SU-DHL-6 (cell line): ENCODE data around the gene TTC23.

Experiments used
- H2AFZ ChIP-seq: fragments of 200-600 bp; sonication (generic); 2 replicates; pipeline ENCODE4 v1.6.1; 2014; ENCODE audit warnings: low read depth, mild to moderate bottlenecking, moderate library complexity, mixed read lengths, antibody characterized with exemption, low read length; ENCODE audit not compliant: severe bottlenecking
- H3F3A ChIP-seq: fragments of 200-600 bp; shearing (Covaris generic); 2 replicates; pipeline ENCODE4 v1.6.0; 2016; ENCODE audit warnings: antibody characterized with exemption, mild to moderate bottlenecking; ENCODE audit not compliant: insufficient read depth
- H3K27ac ChIP-seq: fragments of 200-600 bp; sonication (generic); 2 replicates; pipeline ENCODE4 v1.5.1; 2016; ENCODE audit warnings: low read depth, mild to moderate bottlenecking, low read length, moderate library complexity, mixed read lengths
- H3K27me3 ChIP-seq: fragments of 200-600 bp; sonication (generic), shearing (Covaris generic); 2 replicates; pipeline ENCODE4 v1.6.0; 2014; ENCODE audit warnings: mild to moderate bottlenecking, low read length
- H3K36me3 ChIP-seq: fragments of 200-600 bp; sonication (generic); 2 replicates; pipeline ENCODE4 v1.6.1; 2014; ENCODE audit warnings: mild to moderate bottlenecking, low read length, mixed read lengths
- H3K4me2 ChIP-seq: fragments of 300-600, 200-600 bp; shearing (Covaris generic), sonication (generic); 2 replicates; pipeline ENCODE4 v1.6.0; 2014; ENCODE audit warnings: low read length, low read depth, mild to moderate bottlenecking; ENCODE audit not compliant: poor library complexity, severe bottlenecking
- H3K4me3 ChIP-seq: fragments of 200-600 bp; sonication (generic); 2 replicates; pipeline ENCODE4 v1.5.1; 2014; ENCODE audit warnings: antibody characterized with exemption, low read length, mild to moderate bottlenecking, mixed read lengths; ENCODE audit not compliant: insufficient read depth, poor library complexity, severe bottlenecking
- H3K79me2 ChIP-seq: fragments of 200-600 bp; sonication (generic); 2 replicates; pipeline ENCODE4 v1.6.1; 2014; ENCODE audit warnings: mild to moderate bottlenecking, low read length, moderate library complexity; ENCODE audit not compliant: insufficient read depth
- H3K9ac ChIP-seq: fragments of 200-600 bp; sonication (generic); 2 replicates; pipeline ENCODE4 v1.7.0; 2014; ENCODE audit warnings: mild to moderate bottlenecking, low read length
- H3K9me2 ChIP-seq: fragments of 200-600 bp; sonication (generic); replicated peaks from 2 replicates; pipeline ENCODE4 v1.6.1; 2014; ENCODE audit warnings: low read length; ENCODE audit not compliant: insufficient read depth
- H3K9me3 ChIP-seq: fragments of 200-600 bp; sonication (generic); 2 replicates; pipeline ENCODE4 v1.6.1; 2014; ENCODE audit warnings: low read length, mixed read lengths; ENCODE audit not compliant: insufficient read depth
- H4K20me1 ChIP-seq: fragments of 200-600 bp; sonication (generic); 2 replicates; pipeline ENCODE4 v1.6.1; 2014; ENCODE audit warnings: low read depth, mild to moderate bottlenecking, antibody characterized with exemption, low read length, moderate library complexity, mixed read lengths
- EZH2phosphoT487 ChIP-seq: fragments of 200-600 bp; sonication (generic), shearing (Covaris generic); conservative IDR thresholded peaks from 2 replicates; pipeline ENCODE4 v1.6.1; 2018; ENCODE audit warnings: mild to moderate bottlenecking, antibody characterized with exemption, low read length, moderate library complexity, mixed read lengths
- TF ChIP-seq, protein P1 (sequence below): fragments of 200-600 bp; sonication (generic); IDR thresholded peaks from one replicate; pipeline ENCODE4 v1.5.1; 2017; ENCODE audit warnings: antibody characterized with exemption, mild to moderate bottlenecking, low read length, moderate library complexity; ENCODE audit not compliant: insufficient read depth, poor library complexity, severe bottlenecking

TTC23 gene

DNA sequence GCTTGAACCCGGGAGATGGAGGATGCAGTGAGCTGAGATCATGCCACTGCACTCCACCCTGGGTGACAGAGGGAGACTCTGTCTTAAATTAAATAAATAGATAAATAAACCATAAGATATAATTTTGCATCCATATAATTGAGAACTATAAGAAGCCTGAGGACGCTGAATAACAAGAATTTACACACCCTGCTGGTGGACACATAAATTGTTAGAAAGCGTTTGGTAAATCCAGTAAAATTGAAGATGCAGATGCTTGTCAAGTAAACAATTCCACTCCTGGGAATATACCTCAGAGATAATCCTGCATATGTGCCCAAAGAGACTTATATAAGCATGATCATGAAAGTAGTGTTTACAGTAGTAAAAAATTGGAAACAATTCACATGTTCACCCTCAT lies 41.7 kb downstream of the TTC23 start:
- TF ChIP-seq, protein P1, sequence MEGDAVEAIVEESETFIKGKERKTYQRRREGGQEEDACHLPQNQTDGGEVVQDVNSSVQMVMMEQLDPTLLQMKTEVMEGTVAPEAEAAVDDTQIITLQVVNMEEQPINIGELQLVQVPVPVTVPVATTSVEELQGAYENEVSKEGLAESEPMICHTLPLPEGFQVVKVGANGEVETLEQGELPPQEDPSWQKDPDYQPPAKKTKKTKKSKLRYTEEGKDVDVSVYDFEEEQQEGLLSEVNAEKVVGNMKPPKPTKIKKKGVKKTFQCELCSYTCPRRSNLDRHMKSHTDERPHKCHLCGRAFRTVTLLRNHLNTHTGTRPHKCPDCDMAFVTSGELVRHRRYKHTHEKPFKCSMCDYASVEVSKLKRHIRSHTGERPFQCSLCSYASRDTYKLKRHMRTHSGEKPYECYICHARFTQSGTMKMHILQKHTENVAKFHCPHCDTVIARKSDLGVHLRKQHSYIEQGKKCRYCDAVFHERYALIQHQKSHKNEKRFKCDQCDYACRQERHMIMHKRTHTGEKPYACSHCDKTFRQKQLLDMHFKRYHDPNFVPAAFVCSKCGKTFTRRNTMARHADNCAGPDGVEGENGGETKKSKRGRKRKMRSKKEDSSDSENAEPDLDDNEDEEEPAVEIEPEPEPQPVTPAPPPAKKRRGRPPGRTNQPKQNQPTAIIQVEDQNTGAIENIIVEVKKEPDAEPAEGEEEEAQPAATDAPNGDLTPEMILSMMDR = no peak
- TF ChIP-seq EZH2phosphoT487 = no peak
- no peak overlapping the region for H3K4me3 ChIP-seq
- no peaks in the 10 kb centered on the region for H3K9me2 ChIP-seq
- no peak overlapping the region for H3K4me2 ChIP-seq
- no peaks in the 10 kb centered on the region for H3K27me3 ChIP-seq
- H4K20me1 ChIP-seq = no peaks in the 10 kb centered on the region
- no peak overlapping the region for H3K27ac ChIP-seq
- H3F3A ChIP-seq = no peaks in the 10 kb centered on the region
- H3K36me3 ChIP-seq = no peaks in the 10 kb centered on the region
- H2AFZ ChIP-seq = no peak overlapping the region
- H3K9me3 ChIP-seq = no peaks in the 10 kb centered on the region
- H3K79me2 ChIP-seq = no peaks in the 10 kb centered on the region
- H3K9ac ChIP-seq = no peak overlapping the region

DNA sequence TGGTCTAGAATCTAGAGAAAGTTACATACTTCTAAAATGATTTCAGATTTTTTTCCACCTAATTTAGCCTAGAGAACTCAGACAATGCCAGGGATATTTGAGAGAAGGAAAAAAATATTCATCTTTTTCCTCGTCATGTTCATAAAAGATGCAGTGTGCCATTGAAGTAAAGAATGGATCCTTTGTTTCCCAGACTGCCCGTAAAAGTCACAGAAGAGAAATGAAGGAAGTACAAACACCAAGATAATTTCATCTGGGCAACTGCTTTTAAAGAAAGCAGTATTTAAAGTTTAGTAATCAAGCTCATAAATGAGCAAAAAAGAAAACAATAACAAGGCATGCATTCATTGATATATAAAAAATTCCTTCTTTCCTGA lies 47.2 kb downstream of the TTC23 start:
- H3K9ac ChIP-seq = no peak overlapping the region
- H3K9me2 ChIP-seq = no peaks in the 10 kb centered on the region
- no peaks in the 10 kb centered on the region for H3K27me3 ChIP-seq
- H3F3A ChIP-seq = no peaks in the 10 kb centered on the region
- no peak overlapping the region for H3K27ac ChIP-seq
- no peak overlapping the region for H3K4me3 ChIP-seq
- H3K9me3 ChIP-seq = no peaks in the 10 kb centered on the region
- H3K4me2 ChIP-seq = no peak overlapping the region
- no peaks in the 10 kb centered on the region for H3K36me3 ChIP-seq
- H4K20me1 ChIP-seq = no peaks in the 10 kb centered on the region
- TF ChIP-seq, protein P1 = no peak
- no peak for TF ChIP-seq EZH2phosphoT487
- H3K79me2 ChIP-seq = no peaks in the 10 kb centered on the region
- no peak overlapping the region for H2AFZ ChIP-seq

DNA sequence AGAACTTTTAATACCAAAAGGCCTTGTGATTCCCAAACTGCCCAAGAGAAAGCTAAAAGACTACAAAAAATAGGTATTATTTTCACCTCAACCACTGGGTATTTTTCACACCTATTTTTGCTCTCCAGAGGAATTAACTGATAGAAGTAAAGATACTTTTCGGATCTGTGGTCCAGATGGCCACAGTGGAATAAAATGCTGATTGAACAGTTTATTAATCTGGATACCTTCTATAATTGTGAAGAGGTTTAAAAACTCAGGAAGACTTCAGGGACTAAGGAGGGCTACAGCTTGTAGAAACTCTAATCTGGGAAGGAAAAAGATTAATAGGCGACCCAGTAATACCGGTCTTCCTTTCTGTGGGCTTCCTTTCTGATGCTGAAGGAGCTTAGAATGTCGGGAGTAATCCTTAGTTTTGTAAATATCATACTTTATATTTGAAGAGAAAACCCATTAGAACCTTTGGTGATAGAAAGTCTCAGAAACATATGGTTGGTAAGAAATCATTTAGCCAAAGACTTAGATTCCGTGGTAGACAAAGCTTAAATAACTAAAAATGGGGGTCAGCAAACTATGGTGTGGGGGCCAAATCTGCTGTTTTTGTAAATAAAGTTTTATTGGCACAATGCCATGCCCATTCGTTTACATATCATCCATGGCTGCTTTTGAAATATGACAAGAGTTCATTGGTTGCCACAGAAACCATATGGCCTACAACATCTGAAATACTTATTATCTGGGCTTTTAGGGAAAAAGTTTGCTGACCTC lies 47.8 kb downstream of the TTC23 start:
- Histone ChIP-seq H3K27ac (no peak overlapping the region), H3K4me3 (no peak overlapping the region), H3K4me2 (no peak overlapping the region), H3F3A (no peaks in the 10 kb centered on the region), H3K36me3 (no peaks in the 10 kb centered on the region), H3K79me2 (no peaks in the 10 kb centered on the region), H3K9ac (no peak overlapping the region), H2AFZ (no peak overlapping the region), H3K27me3 (no peaks in the 10 kb centered on the region), H3K9me2 (no peaks in the 10 kb centered on the region), H4K20me1 (no peaks in the 10 kb centered on the region), H3K9me3 (no peaks in the 10 kb centered on the region)
- TF ChIP-seq, protein P1 = no peak
- no peak for TF ChIP-seq EZH2phosphoT487
